Pancreas (tissue), 10 donors: ENCODE measurements around the gene NACC2. TPM values are rescaled to one million over a fixed set of nuclear protein-coding genes. Genes with fewer than 3 reads are reported as not detected.

Source experiments
- ATAC-seq, 4 donors: fragments of 200-7000 bp; cut with Tn5 transposase; one replicate each; pipeline versions ENCODE4 v1.8.0 to v1.9.1; 2020; ENCODE audit warnings: mild to moderate bottlenecking in 4 of 4, moderate library complexity in 4 of 4
- DNase-seq, 6 donors: peaks; one replicate each; pipeline ENCODE4 v3.0.0-alpha.2; 2020
- FAIRE-seq: peaks from 2 replicates; lab custom pipeline; 2012; peaks lifted over from hg19 to GRCh38; lab: Jason Lieb, UNC
- H3K27ac ChIP-seq, 4 donors: fragments of 200-600 bp; sonication (generic); 1 replicate in 3 of 4; 2 replicates in 1 of 4; pipeline versions ENCODE4 v1.5.0 to v1.8.0; 2020
- H3K27me3 ChIP-seq, 4 donors: fragments of 200-600 bp; one replicate each; pipeline ENCODE4 v1.8.0; 2021
- H3K36me3 ChIP-seq, 3 donors: fragments of 200-600 bp; sonication (generic) in 1 of 3; one replicate each; pipeline versions ENCODE4 v1.5.0 to v1.8.0; 2020 to 2021
- H3K4me1 ChIP-seq, 3 donors: fragments of 200-600 bp; one replicate each; pipeline ENCODE4 v1.8.0; 2021
- H3K4me3 ChIP-seq, 4 donors: fragments of 200-600 bp; sonication (generic) in 2 of 4; one replicate each; pipeline versions ENCODE4 v1.5.0 to v1.8.0; 2020 to 2021
- H3K9me3 ChIP-seq, 4 donors: fragments of 200-600 bp; one replicate each; pipeline ENCODE4 v1.8.0; 2021
- CTCF ChIP-seq, 4 donors: fragments of 200-600 bp; sonication (generic) in 3 of 4; IDR thresholded peaks; one replicate each; pipeline versions ENCODE4 v1.5.0 to v1.8.0; 2021; ENCODE audit warnings: antibody characterized with exemption in 4 of 4
- WGBS, 2 donors: extraction: QIAGEN DNeasy Blood & Tissue Kit; methylation state at CpG; one replicate each; pipeline ENCODE4 v1.1.7; 2013; 5-methylcytosine and 5-hydroxymethylcytosine counted together
- intact Hi-C, 3 donors: fragments of 100-400 bp; cut with DNase I; formaldehyde crosslinking; loops; one replicate each; pipeline versions ENCODE4 v1.11.1 to v1.14.2; 2022
- polyA plus RNA-seq, 2 donors: library from polyadenylated mRNA; stranded (reverse); fragments of 200-250 nt; gene quantifications; one replicate each; pipeline ENCODE4 v1.2.3, GENCODE V29; 2013
- total RNA-seq, 6 donors: library from RNA; stranded (reverse); fragmentation: NEBNext Ultra II Directional in 4 of 6; extraction: Animal tissue kit (Norgen Biotek cat#: 25700) in 4 of 6; gene quantifications; one replicate each; pipeline versions ENCODE4 v1.2.1 to v1.2.4, GENCODE V29; 2021 to 2023
- donor health status: healthy with polysubstance abuse.
- donor health status: DM: no; HTN: no; CAD: no; lungs with moderate emphysema.
- donor health status: DM: no; HTN: no; CAD: no.
- donor health status: control.
- donor health status: control.
- donor health status: Bipolar disorder and iron deficiency.
- donor health status: DM: yes; HTN: yes; CAD: no.
- donor health status: DM: no; HTN: no; CAD: no.
- donor health status: DM: no; HTN: no; CAD: no.
- donor health status: DM: yes; HTN: yes; CAD: no.

Gene NACC2
- total and polyA plus RNA-seq, 8 donors = 4.3 to 12.4 (median 8.2) TPM

- Histone ChIP-seq H3K27ac (no peak overlapping the region), H3K4me1 (peaks cover 0 to 11% (median 0%) of the 10 kb centered on the region in 3 donors), H3K9me3 (no peaks in the 10 kb centered on the region), H3K36me3 (no peaks in the 10 kb centered on the region), H3K4me3 (no peak overlapping the region), H3K27me3 (no peaks in the 10 kb centered on the region)
- DNase-seq (peak in 4 of 6 donors; percentile 26 to 68 (median 53)), FAIRE-seq (no peak), ATAC-seq (peak in 3 of 4 donors; percentile 21 to 66 (median 27))
- WGBS, 2 donors = 66 to 69% methylated on average over 19 of the region's 19 CpGs
- intact Hi-C loops = no loop called here
- TF ChIP-seq CTCF (IDR thresholded peaks at IDR 0.05) = no peak
Measured at GRCh38 chr9:136021872-136022681, 73.0 kb downstream of the NACC2 start.

- 88% methylated on average over 25 of the region's 25 CpGs for WGBS, 2 donors
- no peak for DNase-seq
- H3K9me3 ChIP-seq = no peaks in the 10 kb centered on the region
- no peak for ATAC-seq
- no peak for FAIRE-seq
- no peaks in the 10 kb centered on the region for H3K36me3 ChIP-seq
- intact Hi-C loops = no loop called here
- H3K4me3 ChIP-seq = no peak overlapping the region
- no peak for TF ChIP-seq CTCF (IDR thresholded peaks at IDR 0.05)
- H3K27me3 ChIP-seq = no peaks in the 10 kb centered on the region
- H3K27ac ChIP-seq = no peak overlapping the region
- H3K4me1 ChIP-seq = peaks cover 0 to 11% (median 0%) of the 10 kb centered on the region in 3 donors
Measured at GRCh38 chr9:136021171-136021871, 73.8 kb downstream of the NACC2 start.

GRCh38 chr9:136020671-136021070 lies 74.4 kb downstream of the NACC2 start:
- no peaks in the 10 kb centered on the region for H3K9me3 ChIP-seq
- H3K36me3 ChIP-seq = no peaks in the 10 kb centered on the region
- 88 to 89% methylated on average over 9 of the region's 9 CpGs for WGBS, 2 donors
- no peak for ATAC-seq
- TF ChIP-seq CTCF (IDR thresholded peaks at IDR 0.05) = no peak
- no peaks in the 10 kb centered on the region for H3K27me3 ChIP-seq
- H3K4me1 ChIP-seq = peaks cover 0 to 11% (median 0%) of the 10 kb centered on the region in 3 donors
- intact Hi-C loops = no loop called here
- FAIRE-seq = no peak
- H3K27ac ChIP-seq = no peak overlapping the region
- no peak overlapping the region for H3K4me3 ChIP-seq
- no peak for DNase-seq

- Histone ChIP-seq H3K36me3 (no peaks in the 10 kb centered on the region), H3K27me3 (no peaks in the 10 kb centered on the region), H3K9me3 (no peaks in the 10 kb centered on the region), H3K4me1 (peaks cover 0 to 11% (median 0%) of the 10 kb centered on the region in 3 donors), H3K27ac (no peak overlapping the region), H3K4me3 (no peak overlapping the region)
- FAIRE-seq = no peak
- DNase-seq = peak in 2 of 6 donors; percentile 0 to 24
- WGBS, 2 donors = 91 to 96% methylated on average over 16 of the region's 16 CpGs
- intact Hi-C loops = no loop called here
- no peak for ATAC-seq
- TF ChIP-seq CTCF (IDR thresholded peaks at IDR 0.05) = no peak
Measured at GRCh38 chr9:136020206-136020605, 74.9 kb downstream of the NACC2 start.
